H9 (cell line): ENCODE measurements around the gene MRTFA. TPM values are rescaled to one million over a fixed set of nuclear protein-coding genes. Genes with fewer than 3 reads are reported as not detected.

ENCODE experiments used
- DNase-seq: peaks from one replicate; pipeline ENCODE4 v3.0.0-alpha.2; 2017
- H2AFZ ChIP-seq: one replicate; pipeline ENCODE4 v1.6.1; 2013; ENCODE audit warnings: mild to moderate bottlenecking, low read length, control low read depth, moderate library complexity
- H2AK5ac ChIP-seq: 2 replicates; pipeline ENCODE4 v1.6.1; 2013; ENCODE audit warnings: low read length, control low read depth, mixed read lengths; ENCODE audit not compliant: insufficient read length
- H2BK120ac ChIP-seq: one replicate; pipeline ENCODE4 v1.6.1; 2013; ENCODE audit warnings: low read depth, mild to moderate bottlenecking, low read length, control low read depth, inconsistent platforms; ENCODE audit not compliant: poor library complexity, severe bottlenecking
- H2BK12ac ChIP-seq: 2 replicates; pipeline ENCODE4 v1.6.1; 2013; ENCODE audit warnings: low read length, control low read depth, mixed read lengths, low read depth; ENCODE audit not compliant: insufficient read length
- H2BK15ac ChIP-seq: 2 replicates; pipeline ENCODE4 v1.6.1; 2013; ENCODE audit warnings: low read depth, low read length, control low read depth
- H2BK20ac ChIP-seq: one replicate; pipeline ENCODE4 v1.6.1; 2013; ENCODE audit warnings: low read depth, mild to moderate bottlenecking, low read length, control low read depth, inconsistent platforms; ENCODE audit not compliant: poor library complexity, severe bottlenecking
- H2BK5ac ChIP-seq: 2 replicates; pipeline ENCODE4 v1.6.1; 2013; ENCODE audit warnings: low read length, control low read depth, mixed read lengths; ENCODE audit not compliant: insufficient read length
- H3K14ac ChIP-seq: 2 replicates; pipeline ENCODE4 v1.6.1; 2013; ENCODE audit warnings: low read length, control low read depth; ENCODE audit not compliant: insufficient read depth
- H3K18ac ChIP-seq: 2 replicates; pipeline ENCODE4 v1.6.1; 2013; ENCODE audit warnings: low read depth, mild to moderate bottlenecking, mixed read lengths, low read length, control low read depth; ENCODE audit not compliant: insufficient read length
- H3K23ac ChIP-seq: 2 replicates; pipeline ENCODE4 v1.6.1; 2013; ENCODE audit warnings: low read length, control low read depth, mixed read lengths, low read depth; ENCODE audit not compliant: insufficient read length
- H3K23me2 ChIP-seq: 2 replicates; pipeline ENCODE4 v1.6.1; 2013; ENCODE audit warnings: low read depth, mild to moderate bottlenecking, mixed read lengths, low read length, control low read depth; ENCODE audit not compliant: insufficient read length, poor library complexity, severe bottlenecking
- H3K27ac ChIP-seq: 2 replicates; pipeline ENCODE4 v1.5.1; 2013; ENCODE audit warnings: low read length, control low read depth, mixed read lengths, low read depth; ENCODE audit not compliant: insufficient read length
- H3K27me3 ChIP-seq: 2 replicates; pipeline ENCODE4 v1.6.1; 2013; ENCODE audit warnings: low read length, control low read depth, inconsistent platforms; ENCODE audit not compliant: insufficient read depth
- H3K4ac ChIP-seq: 2 replicates; pipeline ENCODE4 v1.6.1; 2013; ENCODE audit warnings: low read depth, mild to moderate bottlenecking, control low read depth, inconsistent platforms, low read length, moderate library complexity
- H3K4me1 ChIP-seq: 2 replicates; pipeline ENCODE4 v1.6.1; 2013; ENCODE audit warnings: low read length, control low read depth, inconsistent platforms; ENCODE audit not compliant: insufficient read depth
- H3K4me2 ChIP-seq: 2 replicates; pipeline ENCODE4 v1.6.1; 2013; ENCODE audit warnings: low read length, control low read depth, mixed read lengths; ENCODE audit not compliant: insufficient read length, insufficient read depth
- H3K56ac ChIP-seq: 2 replicates; pipeline ENCODE4 v1.6.1; 2013; ENCODE audit warnings: low read depth, mild to moderate bottlenecking, mixed read lengths, low read length, control low read depth; ENCODE audit not compliant: insufficient read length
- H3K79me1 ChIP-seq: 2 replicates; pipeline ENCODE4 v1.6.1; 2013; ENCODE audit warnings: low read depth, mild to moderate bottlenecking, moderate library complexity, low read length, control low read depth, inconsistent platforms; ENCODE audit not compliant: insufficient read depth, poor library complexity, severe bottlenecking
- H3K79me2 ChIP-seq: 2 replicates; pipeline ENCODE4 v1.6.1; 2013; ENCODE audit warnings: low read length, control low read depth, inconsistent platforms; ENCODE audit not compliant: insufficient read depth
- H3K9ac ChIP-seq: 2 replicates; pipeline ENCODE4 v1.6.1; 2013; ENCODE audit warnings: low read length, control low read depth, mixed read lengths; ENCODE audit not compliant: insufficient read length; ENCODE audit errors: extremely low read depth
- H3K9me3 ChIP-seq: one replicate; pipeline ENCODE4 v1.6.1; 2013; ENCODE audit warnings: low read depth, low read length, inconsistent platforms; ENCODE audit not compliant: control insufficient read depth
- H3T11ph ChIP-seq: one replicate; pipeline ENCODE4 v1.6.1; 2013; ENCODE audit warnings: mild to moderate bottlenecking, low read length, control low read depth, inconsistent platforms
- H4K20me1 ChIP-seq: one replicate; pipeline ENCODE4 v1.6.1; 2013; ENCODE audit not compliant: control insufficient read depth, insufficient read length, insufficient read depth
- H4K5ac ChIP-seq: 2 replicates; pipeline ENCODE4 v1.6.1; 2013; ENCODE audit warnings: low read depth, mild to moderate bottlenecking, mixed read lengths, low read length, control low read depth; ENCODE audit not compliant: insufficient read length
- H4K8ac ChIP-seq: replicated peaks from 2 replicates; pipeline ENCODE4 v1.6.1; 2013; ENCODE audit warnings: low read length, control low read depth, mixed read lengths, low read depth; ENCODE audit not compliant: insufficient read length
- H4K91ac ChIP-seq: 2 replicates; pipeline ENCODE4 v1.6.1; 2013; ENCODE audit warnings: low read depth, mild to moderate bottlenecking, moderate library complexity, mixed read lengths, low read length, control low read depth; ENCODE audit not compliant: insufficient read length
- H3K27ac Mint-ChIP-seq, 3 experiments: 2 replicates in 2 of 3; 3 replicates in 1 of 3; pipeline ENCODE4 v1.8.0; 2020 to 2021; ENCODE audit warnings: mixed read lengths in 3 of 3, mild to moderate bottlenecking in 1 of 3, moderate library complexity in 1 of 3
- H3K27me3 Mint-ChIP-seq: 2 replicates; pipeline ENCODE4 v1.8.0; 2021; ENCODE audit warnings: low read depth, mild to moderate bottlenecking, moderate library complexity, mixed read lengths
- H3K36me3 Mint-ChIP-seq, 3 experiments: 2 replicates in 2 of 3; 3 replicates in 1 of 3; pipeline ENCODE4 v1.8.0; 2020 to 2021; ENCODE audit warnings: low read depth in 3 of 3, mixed read lengths in 3 of 3; ENCODE audit not compliant: insufficient read depth in 1 of 3
- H3K4me1 Mint-ChIP-seq, 2 experiments: 2 replicates each; pipeline ENCODE4 v1.8.0; 2020; ENCODE audit warnings: mixed read lengths in 2 of 2
- H3K4me3 Mint-ChIP-seq, 2 experiments: 2 replicates in 1 of 2; 3 replicates in 1 of 2; pipeline ENCODE4 v1.8.0; 2020 to 2021; ENCODE audit warnings: mild to moderate bottlenecking in 2 of 2, mixed read lengths in 2 of 2, moderate library complexity in 1 of 2
- H3K9me3 Mint-ChIP-seq, 2 experiments: 2 replicates in 1 of 2; 3 replicates in 1 of 2; pipeline ENCODE4 v1.8.0; 2020; ENCODE audit warnings: mild to moderate bottlenecking in 2 of 2, mixed read lengths in 2 of 2, moderate library complexity in 1 of 2
- WGBS: extraction: QIAGEN DNeasy Blood & Tissue Kit; methylation state at CpG from one replicate; pipeline ENCODE4 v1.1.7; 2013; ENCODE audit warnings: missing lambda C conversion rate, low lambda C conversion rate, mixed read lengths; ENCODE audit not compliant: insufficient read length; ENCODE audit errors: extremely low coverage; 5-methylcytosine and 5-hydroxymethylcytosine counted together
- total RNA-seq: library from RNA; stranded (reverse); gene quantifications from 2 replicates; pipeline ENCODE4 v1.2.1, GENCODE V29; 2021
- TF ChIP-seq, protein P1 (sequence below): fragments of 200-600 bp; sonication (generic); conservative IDR thresholded peaks from 3 replicates; pipeline ENCODE4 v1.8.0; 2021; ENCODE audit warnings: antibody characterized with exemption, mild to moderate bottlenecking

MRTFA gene
- total RNA-seq, 1 experiment from 2014 or later: 38.1 TPM

DNA sequence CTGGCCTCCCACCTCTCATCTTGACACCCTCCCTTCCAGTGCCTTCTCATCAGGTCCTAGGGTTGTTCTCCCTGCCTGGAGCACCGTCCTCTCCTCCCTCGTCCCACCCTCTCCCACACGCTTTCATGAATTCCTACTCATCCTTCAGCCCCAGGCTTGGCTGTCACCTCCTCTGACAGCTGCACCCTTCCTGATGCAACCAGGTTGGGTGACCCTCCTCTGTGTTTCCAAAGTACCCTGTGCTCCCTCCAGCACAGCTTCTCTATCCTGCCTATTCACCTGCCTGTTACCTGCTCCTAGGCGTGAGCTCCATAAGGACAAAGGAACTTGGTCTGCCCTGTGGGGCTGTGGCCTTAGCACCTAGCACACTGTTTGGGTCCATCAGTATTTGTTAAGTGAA, 207.7 kb downstream of the MRTFA start:
- H3K56ac ChIP-seq: no peak overlapping the region
- H2BK12ac ChIP-seq: no peak overlapping the region
- no peak overlapping the region for H2AFZ ChIP-seq
- no peak overlapping the region for H2BK120ac ChIP-seq
- H2BK5ac ChIP-seq: no peak overlapping the region
- H3K27me3 ChIP-seq: no peaks in the 10 kb centered on the region
- H4K91ac ChIP-seq: no peak overlapping the region
- H3K9ac ChIP-seq: no peak overlapping the region
- DNase-seq: no peak
- no peaks in the 10 kb centered on the region for H3K79me1 ChIP-seq
- no peak overlapping the region for H3K18ac ChIP-seq
- Mint-ChIP-seq H3K36me3 (peaks cover 12 to 35% (median 32%) of the 10 kb centered on the region in 3 experiments; a peak in 6 of 7 replicates), H3K4me1 (peaks cover 14 to 15% of the 10 kb centered on the region in 2 experiments), H3K27me3 (no peaks in the 10 kb centered on the region), H3K27ac (peak overlapping the region; percentile 75 to 91 (median 91); a peak in 5 of 7 replicates), H3K9me3 (no peaks in the 10 kb centered on the region), H3K4me3 (no peak overlapping the region)
- H3K4me1 ChIP-seq: no peaks in the 10 kb centered on the region
- H3K27ac ChIP-seq: no peak overlapping the region
- no peak overlapping the region for H3K14ac ChIP-seq
- TF ChIP-seq, protein P1, sequence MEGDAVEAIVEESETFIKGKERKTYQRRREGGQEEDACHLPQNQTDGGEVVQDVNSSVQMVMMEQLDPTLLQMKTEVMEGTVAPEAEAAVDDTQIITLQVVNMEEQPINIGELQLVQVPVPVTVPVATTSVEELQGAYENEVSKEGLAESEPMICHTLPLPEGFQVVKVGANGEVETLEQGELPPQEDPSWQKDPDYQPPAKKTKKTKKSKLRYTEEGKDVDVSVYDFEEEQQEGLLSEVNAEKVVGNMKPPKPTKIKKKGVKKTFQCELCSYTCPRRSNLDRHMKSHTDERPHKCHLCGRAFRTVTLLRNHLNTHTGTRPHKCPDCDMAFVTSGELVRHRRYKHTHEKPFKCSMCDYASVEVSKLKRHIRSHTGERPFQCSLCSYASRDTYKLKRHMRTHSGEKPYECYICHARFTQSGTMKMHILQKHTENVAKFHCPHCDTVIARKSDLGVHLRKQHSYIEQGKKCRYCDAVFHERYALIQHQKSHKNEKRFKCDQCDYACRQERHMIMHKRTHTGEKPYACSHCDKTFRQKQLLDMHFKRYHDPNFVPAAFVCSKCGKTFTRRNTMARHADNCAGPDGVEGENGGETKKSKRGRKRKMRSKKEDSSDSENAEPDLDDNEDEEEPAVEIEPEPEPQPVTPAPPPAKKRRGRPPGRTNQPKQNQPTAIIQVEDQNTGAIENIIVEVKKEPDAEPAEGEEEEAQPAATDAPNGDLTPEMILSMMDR: no peak
- H3K4ac ChIP-seq: no peak overlapping the region
- H4K20me1 ChIP-seq: no peaks in the 10 kb centered on the region
- H4K8ac ChIP-seq: no peak overlapping the region
- H3K23ac ChIP-seq: no peak overlapping the region
- H3K23me2 ChIP-seq: no peaks in the 10 kb centered on the region
- H2AK5ac ChIP-seq: no peak overlapping the region
- no peak overlapping the region for H3T11ph ChIP-seq
- H4K5ac ChIP-seq: no peak overlapping the region
- no peak overlapping the region for H3K4me2 ChIP-seq
- no peak overlapping the region for H2BK15ac ChIP-seq
- H3K9me3 ChIP-seq: no peaks in the 10 kb centered on the region
- no peaks in the 10 kb centered on the region for H3K79me2 ChIP-seq
- WGBS: no CpG with 5 or more reads among the region's 4 CpGs
- no peak overlapping the region for H2BK20ac ChIP-seq
